BJ (cell line): ENCODE results near the gene PLA2G2A. TPM values are rescaled to one million over a fixed set of nuclear protein-coding genes. Genes with fewer than 3 reads are reported as not detected.

ENCODE experiments used
- CTCF ChIA-PET: fragments of 350-600 bp; formaldehyde crosslinking; extraction: SDS; loops from one replicate; lab custom pipeline; 2021; ENCODE audit warnings: antibody characterized with exemption, inconsistent platforms; lab: Yijun Ruan, JAX
- POLR2A ChIA-PET: fragments of 300-600 bp; sonication (Branson Sonifier 250); formaldehyde crosslinking; extraction: SDS; loops from one replicate; lab custom pipeline; 2021; ENCODE audit warnings: antibody characterized with exemption; lab: Charles Lee
- DNase-seq: peaks from one replicate; pipeline ENCODE4 v3.0.0-alpha.2; 2011; ENCODE audit warnings: low read depth
- H3K27me3 ChIP-seq: 2 replicates; pipeline ENCODE4 v1.6.0; 2011; ENCODE audit warnings: low read length; ENCODE audit not compliant: control insufficient read depth, insufficient read depth
- H3K36me3 ChIP-seq: 2 replicates; pipeline ENCODE4 v1.5.1; 2011; ENCODE audit warnings: low read length; ENCODE audit not compliant: control insufficient read depth, insufficient read depth
- H3K4me3 ChIP-seq: 2 replicates; pipeline ENCODE4 v1.5.1; 2011; ENCODE audit warnings: low read depth, mild to moderate bottlenecking, control low read depth, low read length
- CTCF ChIP-seq: IDR thresholded peaks from 2 replicates; pipeline ENCODE4 v1.5.1; 2011; ENCODE audit warnings: low read depth, mild to moderate bottlenecking, control low read depth, inconsistent platforms, low read length, moderate library complexity; ENCODE audit not compliant: insufficient read depth
- polyA plus RNA-seq: library from polyadenylated mRNA; depleted of rRNA; stranded (reverse); fragments of >200 nt; gene quantifications from 2 replicates; pipeline ENCODE4 v1.2.3, GENCODE V29; 2011

Gene PLA2G2A
- polyA plus RNA-seq, 1 experiment = not detected

DNA sequence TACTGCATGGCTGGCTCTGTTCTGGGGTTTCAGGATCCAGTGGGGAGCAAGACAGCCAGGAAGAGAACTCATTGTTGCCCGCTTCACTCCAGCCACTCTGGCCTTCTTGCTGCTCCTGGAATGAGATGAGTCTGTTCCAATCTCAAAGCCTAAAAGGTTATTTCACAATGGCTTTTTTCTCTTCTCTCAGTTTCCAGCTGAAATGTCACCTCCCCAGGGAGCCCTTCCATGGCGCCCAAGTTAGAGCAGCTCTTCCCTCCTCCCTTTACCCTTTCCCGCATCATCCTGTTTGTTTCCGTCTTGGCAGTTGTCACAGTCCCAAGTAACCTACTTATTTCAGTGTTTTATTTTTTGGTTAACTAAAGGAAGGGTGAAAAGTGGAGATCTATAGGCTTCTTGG is 15.8 kb downstream of the PLA2G2A start:
- DNase-seq = no peak
- ChIA-PET POLR2A (no interaction called here), CTCF (interaction anchor here (1.1 kb wide), 1 partner anchor 11 kb away, joined by 5 read pairs; no protein-coding TSS in a partner anchor)
- Histone ChIP-seq H3K4me3 (no peak overlapping the region), H3K27me3 (peaks cover 7% of the 10 kb centered on the region), H3K36me3 (no peaks in the 10 kb centered on the region)
- no peak for TF ChIP-seq CTCF

DNA sequence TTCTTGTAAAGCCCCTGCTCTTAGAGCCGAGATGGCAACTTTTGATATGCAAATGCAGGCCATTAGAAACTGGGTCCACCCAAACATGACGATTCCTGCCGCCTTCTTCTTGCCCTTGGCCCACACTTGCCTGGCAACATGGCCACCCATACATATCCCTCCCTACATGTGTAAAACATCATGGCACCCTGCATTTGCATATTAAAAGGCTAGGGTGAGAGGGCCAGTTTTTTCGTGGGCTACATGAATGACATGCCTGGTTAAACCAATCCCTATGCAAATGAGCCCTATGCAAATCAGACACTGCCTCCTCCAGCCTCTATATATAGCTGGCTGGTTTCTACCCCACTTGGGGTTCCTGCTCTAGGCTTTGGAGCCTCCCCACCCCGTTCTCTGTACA is 18.8 kb downstream of the PLA2G2A start:
- Histone ChIP-seq H3K27me3 (peaks cover 7% of the 10 kb centered on the region), H3K36me3 (no peaks in the 10 kb centered on the region), H3K4me3 (no peak overlapping the region)
- no peak for DNase-seq
- no peak for TF ChIP-seq CTCF
- POLR2A ChIA-PET = no interaction called here
- CTCF ChIA-PET = no interaction called here

GRCh38 chr1:19957779-19958178 is 21.6 kb downstream of the PLA2G2A start:
- ChIA-PET POLR2A (no interaction called here), CTCF (interaction anchor here (1.4 kb wide), 1 partner anchor 17 kb away, joined by 3 read pairs; no protein-coding TSS in a partner anchor)
- peaks cover 6% of the 10 kb centered on the region for H3K27me3 ChIP-seq
- no peaks in the 10 kb centered on the region for H3K36me3 ChIP-seq
- H3K4me3 ChIP-seq = no peak overlapping the region
- TF ChIP-seq CTCF = no peak
- DNase-seq = no peak

DNA sequence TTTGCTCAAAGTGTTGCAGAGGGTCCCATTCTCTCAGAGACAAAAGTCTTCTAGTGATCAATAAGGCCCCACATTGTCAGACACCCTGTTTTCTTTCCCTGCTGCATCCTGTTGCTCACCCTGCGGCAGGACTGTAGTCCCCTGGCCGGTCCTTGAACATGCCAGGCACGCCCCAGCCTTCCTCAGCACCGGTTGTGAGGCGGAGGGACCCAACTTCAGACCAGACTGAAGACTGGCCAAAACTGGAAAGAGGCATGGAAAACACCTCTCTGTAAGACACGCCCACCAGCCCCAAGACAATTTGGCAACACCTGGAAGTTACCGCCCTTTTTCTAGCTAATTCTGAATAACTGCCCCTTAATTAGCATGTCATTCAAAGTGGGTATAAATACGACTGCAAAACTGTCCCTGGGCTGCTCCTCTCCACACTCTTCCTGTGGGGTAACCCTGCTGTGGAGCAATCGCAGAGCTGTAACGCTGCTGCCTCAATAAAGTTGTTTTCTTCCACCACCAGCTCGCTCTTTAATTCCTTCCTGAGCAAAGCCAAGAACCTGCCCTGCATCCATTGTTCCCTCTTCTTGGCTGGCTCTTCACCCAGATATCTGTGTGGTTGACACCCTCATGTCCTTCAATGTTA is 23.8 kb downstream of the PLA2G2A start:
- Histone ChIP-seq H3K36me3 (no peaks in the 10 kb centered on the region), H3K27me3 (peaks cover 6% of the 10 kb centered on the region), H3K4me3 (no peak overlapping the region)
- TF ChIP-seq CTCF = no peak
- DNase-seq = no peak
- POLR2A ChIA-PET = no interaction called here
- CTCF ChIA-PET = no interaction called here

- POLR2A ChIA-PET = no interaction called here
- no peak for TF ChIP-seq CTCF
- Histone ChIP-seq H3K4me3 (no peak overlapping the region), H3K27me3 (peaks cover 3% of the 10 kb centered on the region; the same call in 1 of the 2 replicates), H3K36me3 (no peaks in the 10 kb centered on the region)
- no peak for DNase-seq
- CTCF ChIA-PET = no interaction called here
Observed at GRCh38 chr1:19954059-19954458, 25.4 kb downstream of the PLA2G2A start.
